ENCODE data around the gene MTHFD1.
A peak's percentile ranks its signal among the peaks of the same experiment; 100 is the strongest.

Gene MTHFD1

GRCh38 chr14:64447876-64448670 lies 59.9 kb downstream of the MTHFD1 start:
- no peak for DNase-seq (ENCODE audit: low spot score)

DNA sequence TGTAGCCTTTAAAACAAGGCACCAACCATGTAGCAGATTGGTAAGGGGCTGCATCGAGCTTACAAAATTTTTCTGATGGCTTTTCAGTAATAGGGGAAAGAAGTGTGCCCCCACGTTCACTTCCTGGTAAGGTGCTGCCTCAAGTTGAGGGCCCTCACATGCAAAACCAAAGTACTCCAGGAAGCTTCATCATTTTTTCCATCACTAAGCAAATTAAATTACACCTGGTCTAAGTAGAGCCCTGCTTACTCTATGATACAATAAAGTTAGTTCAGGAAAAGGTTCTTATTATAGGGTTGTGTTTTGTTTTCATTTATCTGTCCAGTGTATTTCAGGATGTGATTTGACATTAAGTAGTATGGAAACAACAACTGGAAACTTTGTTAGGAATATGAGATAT lies 62.1 kb downstream of the MTHFD1 start:
- DNase-seq (ENCODE audit: low spot score): no peak

- DNase-seq (ENCODE audit: low spot score): no peak
These were observed 66.5 kb downstream of the MTHFD1 start for GRCh38 chr14:64454671-64455070.

GRCh38 chr14:64459405-64460136 lies 71.4 kb downstream of the MTHFD1 start:
- DNase-seq (ENCODE audit: low spot score): no peak

- DNase-seq (ENCODE audit: low spot score): no peak
These were observed 73.1 kb downstream of the MTHFD1 start for GRCh38 chr14:64461221-64461620.

GRCh38 chr14:64463195-64463594 lies 75.0 kb downstream of the MTHFD1 start:
- no peak for DNase-seq (ENCODE audit: low spot score)

DNA sequence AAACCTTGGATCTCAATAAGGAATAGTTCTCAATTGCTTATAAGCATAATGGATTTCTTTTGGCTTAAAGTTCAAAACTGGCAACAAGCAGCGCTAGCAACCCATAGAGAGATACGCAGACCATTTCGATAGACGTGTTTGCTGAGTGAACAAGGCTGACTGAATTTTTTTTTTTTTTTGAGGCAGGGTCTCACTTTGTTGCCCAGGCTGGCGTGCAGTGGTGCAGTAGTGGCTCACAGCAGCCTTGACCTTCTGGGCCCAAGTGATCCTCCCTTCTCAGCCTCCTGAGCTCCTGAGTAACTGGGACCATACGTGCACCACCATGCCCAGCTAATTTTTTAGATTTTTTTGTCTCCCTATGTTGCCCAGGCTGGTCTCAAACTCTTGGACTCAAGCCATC lies 75.7 kb downstream of the MTHFD1 start:
- no peak for DNase-seq (ENCODE audit: low spot score)

DNA sequence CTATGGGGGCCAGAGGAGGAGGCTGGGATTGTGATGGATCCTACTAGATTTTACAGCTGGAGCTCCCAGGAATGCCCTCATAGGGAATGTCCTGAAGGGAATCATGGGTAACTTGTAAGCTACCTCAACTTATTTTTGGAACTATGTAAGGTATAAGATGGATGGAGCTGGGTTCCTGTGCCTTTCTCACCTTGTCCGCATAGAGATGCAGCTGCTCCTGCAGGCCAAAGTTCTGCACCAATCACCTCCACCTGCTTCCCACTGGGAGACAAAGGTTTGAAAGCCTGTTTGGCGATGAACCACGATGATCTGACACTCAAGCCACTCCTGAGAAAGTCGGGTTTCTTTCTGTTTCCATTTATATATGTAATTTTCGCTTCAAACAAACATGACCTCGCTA lies 76.5 kb downstream of the MTHFD1 start:
- DNase-seq (ENCODE audit: low spot score): no peak

- peak; percentile 83 for DNase-seq (ENCODE audit: low spot score)
These were observed 77.2 kb downstream of the MTHFD1 start, which contains the start of gene AKAP5 for GRCh38 chr14:64465191-64465822. TSS of gene AKAP5 (plus strand) at chr14:64465499. CDS start at chr14:64468395, 2,896 bp downstream.

DNA sequence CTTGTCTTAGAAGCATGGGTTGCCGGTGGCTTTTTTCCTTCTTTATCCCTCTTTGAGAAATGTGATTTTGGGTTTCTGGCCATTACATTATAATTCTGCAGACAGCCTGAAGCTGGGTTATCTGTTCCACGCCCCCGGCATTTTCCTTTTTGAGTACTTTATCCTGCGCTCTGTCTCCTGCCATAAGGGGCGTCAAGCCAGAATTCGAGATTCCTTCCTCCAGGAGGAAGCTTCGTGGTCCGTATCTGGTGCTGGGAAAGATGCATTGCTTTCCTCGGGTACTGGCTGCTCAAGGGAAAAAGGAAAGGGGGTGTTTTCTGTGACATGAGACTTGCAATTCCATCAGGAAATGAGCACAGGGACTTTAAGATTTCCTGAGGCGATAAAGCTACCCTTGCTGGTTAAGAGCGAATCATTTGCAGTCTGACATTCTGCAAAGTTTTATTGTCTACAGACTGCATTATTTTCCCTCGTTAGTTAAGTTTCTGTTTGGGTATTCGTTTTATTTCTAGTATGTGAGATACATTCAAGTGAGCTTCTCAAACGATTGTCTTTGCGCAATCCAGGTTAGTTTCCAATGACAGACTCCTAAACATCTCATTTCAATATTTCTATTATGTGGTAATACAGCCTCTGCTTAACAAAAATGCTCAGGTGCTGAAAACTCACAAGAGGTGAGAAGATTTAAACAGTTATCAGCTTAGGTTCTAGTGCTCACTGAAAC lies 77.8 kb downstream of the MTHFD1 start:
- DNase-seq (ENCODE audit: low spot score): peak; percentile 67

DNA sequence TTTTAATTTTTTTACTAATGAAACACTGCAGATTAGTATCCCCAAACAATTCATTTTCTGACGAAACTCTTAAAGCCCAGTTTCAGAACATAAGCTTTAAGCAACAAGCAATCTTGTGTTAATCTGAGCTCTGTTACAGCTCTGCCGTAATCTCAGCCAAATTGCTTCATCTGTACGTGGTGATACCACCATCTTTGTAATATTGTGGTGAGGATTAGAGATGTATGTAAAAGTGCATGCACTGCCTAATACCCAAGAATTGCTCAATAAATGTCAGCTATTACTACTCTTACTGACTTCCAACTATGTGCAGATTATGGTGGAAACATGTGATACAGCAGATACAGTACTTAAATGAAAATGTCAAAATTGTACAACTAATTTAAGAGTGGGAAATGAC lies 78.9 kb downstream of the MTHFD1 start:
- no peak for DNase-seq (ENCODE audit: low spot score)

GRCh38 chr14:64467566-64467965 lies 79.4 kb downstream of the MTHFD1 start:
- DNase-seq (ENCODE audit: low spot score): no peak

DNA sequence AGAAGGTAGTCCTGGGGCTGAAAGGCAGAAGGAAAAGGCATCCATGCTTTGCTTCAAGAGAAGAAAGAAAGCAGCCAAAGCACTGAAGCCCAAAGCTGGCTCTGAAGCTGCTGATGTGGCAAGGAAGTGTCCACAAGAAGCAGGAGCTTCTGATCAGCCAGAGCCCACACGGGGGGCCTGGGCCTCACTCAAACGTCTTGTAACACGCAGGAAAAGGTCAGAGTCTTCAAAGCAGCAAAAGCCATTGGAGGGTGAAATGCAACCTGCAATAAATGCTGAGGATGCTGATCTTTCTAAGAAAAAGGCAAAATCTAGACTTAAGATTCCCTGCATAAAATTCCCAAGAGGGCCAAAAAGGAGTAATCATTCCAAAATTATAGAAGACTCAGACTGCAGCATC lies 80.3 kb downstream of the MTHFD1 start:
- no peak for DNase-seq (ENCODE audit: low spot score)

GRCh38 chr14:64474041-64474440 lies 85.9 kb downstream of the MTHFD1 start:
- no peak for DNase-seq (ENCODE audit: low spot score)

GRCh38 chr14:64474698-64475097 lies 86.5 kb downstream of the MTHFD1 start:
- DNase-seq (ENCODE audit: low spot score): no peak

- DNase-seq (ENCODE audit: low spot score): no peak
These were observed 87.6 kb downstream of the MTHFD1 start for GRCh38 chr14:64475585-64476273.

GRCh38 chr14:64476438-64476837 lies 88.3 kb downstream of the MTHFD1 start:
- DNase-seq (ENCODE audit: low spot score): no peak

DNA sequence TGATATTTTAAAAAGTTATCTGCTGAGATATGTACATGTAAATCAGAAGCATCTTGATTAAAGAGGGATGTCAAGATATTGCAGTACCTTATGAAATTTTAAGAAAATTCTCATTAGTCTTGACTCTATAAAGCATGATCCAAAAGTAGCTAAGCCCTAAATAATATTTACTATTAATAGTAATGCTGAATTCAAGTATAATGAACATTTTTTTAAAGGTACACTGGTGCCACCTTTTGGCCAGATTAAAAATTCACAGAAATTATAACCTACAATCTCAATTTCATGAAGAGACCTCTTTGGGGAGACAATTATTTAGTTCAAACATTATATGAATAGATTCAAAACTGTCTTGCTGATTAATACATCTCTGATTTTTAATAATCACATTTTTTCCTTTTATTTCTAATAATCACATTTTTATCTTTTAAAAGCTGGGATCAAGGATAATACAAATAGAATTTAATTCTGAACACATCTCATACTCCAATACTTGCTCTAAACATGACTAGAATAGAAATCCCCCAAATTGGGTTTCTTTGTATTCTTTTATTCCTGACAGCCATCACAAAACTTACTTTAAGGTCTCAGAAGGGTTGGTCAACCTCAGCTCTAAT lies 90.6 kb downstream of the MTHFD1 start:
- peak; percentile 28 for DNase-seq (ENCODE audit: low spot score)

- DNase-seq (ENCODE audit: low spot score): no peak
These were observed 100.5 kb downstream of the MTHFD1 start for GRCh38 chr14:64488590-64489099.

DNA sequence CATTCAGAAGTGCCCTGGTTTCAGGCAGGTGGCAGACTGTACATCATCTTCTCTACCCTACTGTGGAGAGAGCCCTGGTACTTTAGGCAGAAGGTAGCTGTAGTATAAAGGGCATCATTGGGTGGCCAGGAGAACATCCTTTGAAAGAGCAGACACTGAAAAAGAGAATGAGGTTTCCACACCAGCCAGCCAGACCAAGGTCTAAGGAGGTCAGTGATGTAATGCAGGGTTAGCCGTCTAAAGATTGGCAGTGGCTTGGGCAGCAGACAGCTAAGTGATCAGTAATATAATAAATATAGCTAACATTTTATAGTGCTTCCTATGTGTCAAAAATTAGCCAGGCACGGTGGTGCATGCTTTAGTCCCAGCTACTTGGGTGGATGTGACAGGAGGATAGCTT lies 103.5 kb downstream of the MTHFD1 start:
- no peak for DNase-seq (ENCODE audit: low spot score)

GRCh38 chr14:64493455-64493854 lies 105.3 kb downstream of the MTHFD1 start:
- no peak for DNase-seq (ENCODE audit: low spot score)

Measured in AG08396 (cell line).